OCI-LY1 (cell line): ENCODE measurements around the gene ARHGEF18.

ENCODE experiments used
- H2AFZ ChIP-seq: fragments of 200-600 bp; sonication (generic), shearing (Covaris generic); 2 replicates; pipeline ENCODE4 v1.6.0; 2014; ENCODE audit warnings: antibody characterized with exemption, mild to moderate bottlenecking, low read length
- H3F3A ChIP-seq: fragments of 200-600 bp; sonication (generic), shearing (Covaris generic); 2 replicates; pipeline ENCODE4 v1.6.0; 2014; ENCODE audit warnings: mild to moderate bottlenecking, antibody characterized with exemption, low read length, moderate library complexity; ENCODE audit not compliant: insufficient read depth
- H3K27ac ChIP-seq: fragments of 200-600 bp; sonication (generic); 2 replicates; pipeline ENCODE4 v1.5.1; 2014; ENCODE audit warnings: low read length, mixed run types, mild to moderate bottlenecking, low read depth; ENCODE audit not compliant: poor library complexity, severe bottlenecking
- H3K27me3 ChIP-seq: fragments of 200-600 bp; sonication (generic); 2 replicates; pipeline ENCODE4 v1.6.0; 2014; ENCODE audit warnings: antibody characterized with exemption, mild to moderate bottlenecking, low read length, moderate library complexity; ENCODE audit not compliant: insufficient read depth
- H3K36me3 ChIP-seq: fragments of 200-600 bp; sonication (generic); 2 replicates; pipeline ENCODE4 v1.6.1; 2014; ENCODE audit warnings: mild to moderate bottlenecking, antibody characterized with exemption, low read length, moderate library complexity, mixed read lengths; ENCODE audit not compliant: insufficient read depth
- H3K4me1 ChIP-seq: fragments of 200-600 bp; sonication (generic); 2 replicates; pipeline ENCODE4 v1.5.1; 2014; ENCODE audit warnings: mild to moderate bottlenecking, low read length, moderate library complexity; ENCODE audit not compliant: insufficient read depth, severe bottlenecking
- H3K4me2 ChIP-seq: fragments of 200-600 bp; sonication (generic), shearing (Covaris generic); 2 replicates; pipeline ENCODE4 v1.6.1; 2014; ENCODE audit warnings: low read length
- H3K4me3 ChIP-seq: fragments of 200-600 bp; sonication (generic); 2 replicates; pipeline ENCODE4 v1.5.1; 2014; ENCODE audit warnings: low read length, low read depth, mild to moderate bottlenecking, mixed read lengths; ENCODE audit not compliant: poor library complexity, severe bottlenecking
- H3K79me2 ChIP-seq: fragments of 200-600 bp; shearing (Covaris generic); 2 replicates; pipeline ENCODE4 v1.6.1; 2016; ENCODE audit warnings: mixed run types, low read length, mixed read lengths; ENCODE audit not compliant: insufficient read depth
- H3K9ac ChIP-seq: fragments of 200-600 bp; sonication (generic), shearing (Covaris generic); 2 replicates; pipeline ENCODE4 v1.6.1; 2014; ENCODE audit warnings: mild to moderate bottlenecking, low read length, mixed read lengths
- H3K9me2 ChIP-seq: fragments of 200-600 bp; sonication (generic), shearing (Covaris generic); 2 replicates; pipeline ENCODE4 v1.6.1; 2014; ENCODE audit warnings: low read depth, mild to moderate bottlenecking, low read length, mixed read lengths
- H3K9me3 ChIP-seq: fragments of 200-600 bp; shearing (Covaris generic); 2 replicates; pipeline ENCODE4 v1.6.1; 2014; ENCODE audit warnings: low read length, mixed read lengths
- H4K20me1 ChIP-seq: fragments of 200-600 bp; sonication (generic), shearing (Covaris generic); 2 replicates; pipeline ENCODE4 v1.6.0; 2016; ENCODE audit warnings: mild to moderate bottlenecking, low read length; ENCODE audit not compliant: insufficient read depth
- CTCF ChIP-seq: fragments of 200-600 bp; sonication (generic), shearing (Covaris generic); IDR thresholded peaks from 2 replicates; pipeline ENCODE4 v1.5.1; 2017; ENCODE audit warnings: mild to moderate bottlenecking, antibody characterized with exemption, low read length, moderate library complexity, mixed read lengths
- EZH2 ChIP-seq: fragments of 200-600 bp; sonication (generic), shearing (Covaris generic); IDR thresholded peaks from 2 replicates; pipeline ENCODE4 v1.8.0; 2017; ENCODE audit warnings: borderline replicate concordance, mixed run types, mild to moderate bottlenecking, antibody characterized with exemption, low read length, moderate library complexity, mixed read lengths

Gene ARHGEF18

GRCh38 chr19:7371001-7371400 is 22.3 kb downstream of the ARHGEF18 start:
- no peak for TF ChIP-seq CTCF
- no peak for TF ChIP-seq EZH2
- H3K9me2 ChIP-seq: no peaks in the 10 kb centered on the region
- H3K36me3 ChIP-seq: peaks cover 78% of the 10 kb centered on the region

GRCh38 chr19:7372810-7373209 is 24.1 kb downstream of the ARHGEF18 start:
- no peaks in the 10 kb centered on the region for H3K27me3 ChIP-seq
- peaks cover 91% of the 10 kb centered on the region for H3K36me3 ChIP-seq
- H3K4me2 ChIP-seq: no peak overlapping the region
- no peak overlapping the region for H2AFZ ChIP-seq
- no peaks in the 10 kb centered on the region for H3F3A ChIP-seq
- H3K27ac ChIP-seq: no peak overlapping the region
- no peak for TF ChIP-seq CTCF
- no peak for TF ChIP-seq EZH2
- no peaks in the 10 kb centered on the region for H4K20me1 ChIP-seq
- no peaks in the 10 kb centered on the region for H3K9me2 ChIP-seq
- H3K9me3 ChIP-seq: no peaks in the 10 kb centered on the region
- no peaks in the 10 kb centered on the region for H3K4me1 ChIP-seq
- H3K79me2 ChIP-seq: no peaks in the 10 kb centered on the region
- H3K9ac ChIP-seq: no peak overlapping the region
- H3K4me3 ChIP-seq: no peak overlapping the region

More at GRCh38 chr19:7371001-7371400, 22.3 kb downstream of the ARHGEF18 start:
- no peak overlapping the region for H2AFZ ChIP-seq
- peaks cover 3% of the 10 kb centered on the region; the same call in 1 of the 2 replicates for H3F3A ChIP-seq
- no peaks in the 10 kb centered on the region for H3K4me1 ChIP-seq
- no peaks in the 10 kb centered on the region for H3K27me3 ChIP-seq
- no peak overlapping the region for H3K9ac ChIP-seq
- H3K4me3 ChIP-seq: no peak overlapping the region
- no peaks in the 10 kb centered on the region for H3K79me2 ChIP-seq
- H3K4me2 ChIP-seq: no peak overlapping the region
- H3K9me3 ChIP-seq: no peaks in the 10 kb centered on the region
- H4K20me1 ChIP-seq: no peaks in the 10 kb centered on the region
- H3K27ac ChIP-seq: no peak overlapping the region

DNA sequence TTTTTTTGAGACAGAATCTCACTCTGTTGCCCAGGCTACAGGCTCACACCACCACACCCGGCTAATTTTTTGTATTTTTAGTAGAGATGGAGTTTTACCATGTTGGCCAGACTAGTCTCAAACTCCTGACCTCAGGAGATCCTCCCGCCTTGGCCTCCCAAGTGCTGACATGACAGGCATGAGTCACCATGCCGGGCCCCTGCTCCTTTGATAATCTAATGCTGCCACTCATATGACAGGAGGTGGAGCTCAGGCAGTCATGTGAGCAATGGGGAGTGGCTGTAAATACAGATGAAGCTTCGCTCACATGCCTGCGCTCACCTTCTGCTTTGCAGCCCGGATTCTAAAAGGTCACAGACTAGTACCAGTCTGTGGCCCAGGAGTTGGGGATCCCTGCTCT is 25.1 kb downstream of the ARHGEF18 start:
- Histone ChIP-seq H3K27me3 (no peaks in the 10 kb centered on the region), H3K9ac (no peak overlapping the region), H2AFZ (no peak overlapping the region)

More for the DNA sequence above, 25.1 kb downstream of the ARHGEF18 start:
- Histone ChIP-seq H3K9me2 (no peaks in the 10 kb centered on the region), H3K79me2 (no peaks in the 10 kb centered on the region), H3K27ac (no peak overlapping the region), H3K4me3 (no peak overlapping the region), H3K9me3 (no peaks in the 10 kb centered on the region), H3K4me2 (no peak overlapping the region), H3K36me3 (peaks cover 89% of the 10 kb centered on the region), H3F3A (no peaks in the 10 kb centered on the region), H4K20me1 (no peaks in the 10 kb centered on the region), H3K4me1 (no peaks in the 10 kb centered on the region)
- TF ChIP-seq CTCF (no peak), EZH2 (no peak)
